Smooth muscle cell (in vitro differentiated cells): ENCODE data around the gene COL18A1. TPM values are rescaled to one million over a fixed set of nuclear protein-coding genes. Genes with fewer than 3 reads are reported as not detected.

ENCODE experiments used
- DNase-seq: peaks from one replicate; lab custom pipeline; 2025; ENCODE audit not compliant: unreplicated experiment; lab: John Stamatoyannopoulos, UW
- H2AFZ ChIP-seq: fragments of 200-600 bp; sonication (generic); 2 replicates; pipeline ENCODE4 v1.6.0; 2016; ENCODE audit warnings: antibody characterized with exemption, low read depth, mild to moderate bottlenecking
- H3F3A ChIP-seq: fragments of 200-600 bp; sonication (generic); 2 replicates; pipeline ENCODE4 v1.6.0; 2017; ENCODE audit warnings: antibody characterized with exemption, low read depth
- H3K27ac ChIP-seq: fragments of 200-600 bp; sonication (generic); 2 replicates; pipeline ENCODE4 v1.5.1; 2016; ENCODE audit warnings: low read depth, mild to moderate bottlenecking
- H3K27me3 ChIP-seq: fragments of 200-600 bp; sonication (generic); 2 replicates; pipeline ENCODE4 v1.6.1; 2016; ENCODE audit warnings: low read depth, mild to moderate bottlenecking
- H3K36me3 ChIP-seq: fragments of 200-600 bp; sonication (generic); 2 replicates; pipeline ENCODE4 v1.5.1; 2016; ENCODE audit warnings: low read depth
- H3K4me1 ChIP-seq: fragments of 200-600 bp; sonication (generic); 2 replicates; pipeline ENCODE4 v1.5.1; 2016; ENCODE audit warnings: low read depth
- H3K4me2 ChIP-seq: fragments of 200-600 bp; sonication (generic); 2 replicates; pipeline ENCODE4 v1.6.0; 2016; ENCODE audit warnings: mild to moderate bottlenecking
- H3K4me3 ChIP-seq: fragments of 200-600 bp; sonication (generic); 2 replicates; pipeline ENCODE4 v1.5.1; 2016; ENCODE audit warnings: mild to moderate bottlenecking
- H3K79me2 ChIP-seq: fragments of 200-600 bp; sonication (generic); 2 replicates; pipeline ENCODE4 v1.6.0; 2016; ENCODE audit warnings: low read depth, mild to moderate bottlenecking
- H3K9ac ChIP-seq: fragments of 200-600 bp; sonication (generic); 2 replicates; pipeline ENCODE4 v1.6.0; 2016; ENCODE audit warnings: low read depth
- H3K9me3 ChIP-seq: fragments of 200-600 bp; sonication (generic); replicated peaks from 2 replicates; pipeline ENCODE4 v1.5.1; 2016; ENCODE audit warnings: low read depth
- H4K20me1 ChIP-seq: fragments of 200-600 bp; sonication (generic); 2 replicates; pipeline ENCODE4 v1.6.0; 2016; ENCODE audit warnings: low read depth
- WGBS: methylation state at CpG from one replicate; pipeline ENCODE4 v1.1.7; 2016; ENCODE audit warnings: low lambda C conversion rate; 5-methylcytosine and 5-hydroxymethylcytosine counted together
- polyA plus RNA-seq: library from polyadenylated mRNA; unstranded; fragments of >200 nt; fragmentation: Nextera tagmentation; extraction: Ambion mirVana; gene quantifications from 2 replicates; pipeline ENCODE4 v1.2.1, GENCODE V29; 2016
- total RNA-seq: library from RNA; depleted of rRNA; stranded (reverse); fragments of >200 nt; gene quantifications from 2 replicates; pipeline ENCODE4 v1.2.3, GENCODE V29; 2014
- TF ChIP-seq, protein P1 (sequence below): fragments of 200-600 bp; sonication (generic); IDR thresholded peaks from 2 replicates; pipeline ENCODE4 v1.5.1; 2017; ENCODE audit warnings: borderline replicate concordance, mild to moderate bottlenecking, antibody characterized with exemption; ENCODE audit not compliant: insufficient read depth, poor library complexity, severe bottlenecking

The COL18A1 gene
- total and polyA plus RNA-seq, 2 experiments from 2014 or later: 192 to 485 TPM

DNA sequence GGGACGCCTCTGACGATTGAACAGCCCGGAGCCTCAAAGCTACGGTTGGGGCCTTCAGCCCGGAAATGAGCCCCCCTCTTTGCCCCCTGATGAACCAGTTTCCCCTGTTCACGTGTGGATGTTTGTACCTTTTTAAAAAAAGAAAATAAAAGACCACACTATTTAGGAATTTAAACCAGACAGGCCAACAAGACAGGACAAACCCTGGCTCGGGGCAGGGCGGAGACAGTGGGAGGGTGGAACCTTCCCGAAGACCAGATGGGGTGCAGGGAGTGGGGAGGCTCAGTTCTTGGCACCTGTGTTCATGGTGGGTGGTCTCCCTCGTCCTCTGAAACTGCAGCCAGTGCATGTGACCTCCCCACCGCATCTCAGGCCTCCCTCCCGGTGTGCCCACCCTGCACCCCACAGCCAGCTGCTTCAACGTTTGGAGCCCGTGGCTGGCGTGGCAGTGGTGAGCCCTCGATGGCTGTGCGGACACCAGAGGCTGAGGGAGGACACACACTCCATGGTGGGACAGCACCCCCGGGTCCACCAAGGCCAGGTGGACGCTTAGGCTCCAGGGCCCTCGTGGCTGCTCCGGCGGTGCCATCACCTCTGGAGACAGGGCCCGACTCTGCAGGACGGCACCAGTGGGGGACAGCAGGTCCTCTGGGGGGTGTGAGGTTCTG is 45.6 kb downstream of the COL18A1 start:
- Histone ChIP-seq H3F3A (peaks cover 33% of the 10 kb centered on the region), H2AFZ (no peak overlapping the region), H3K27ac (no peak overlapping the region), H3K9ac (no peak overlapping the region), H4K20me1 (peaks cover 94% of the 10 kb centered on the region), H3K36me3 (no peaks in the 10 kb centered on the region), H3K4me1 (no peaks in the 10 kb centered on the region), H3K27me3 (no peaks in the 10 kb centered on the region), H3K4me2 (no peak overlapping the region), H3K4me3 (no peak overlapping the region), H3K9me3 (no peaks in the 10 kb centered on the region), H3K79me2 (peaks cover 100% of the 10 kb centered on the region)
- no peak for DNase-seq
- TF ChIP-seq, protein P1, sequence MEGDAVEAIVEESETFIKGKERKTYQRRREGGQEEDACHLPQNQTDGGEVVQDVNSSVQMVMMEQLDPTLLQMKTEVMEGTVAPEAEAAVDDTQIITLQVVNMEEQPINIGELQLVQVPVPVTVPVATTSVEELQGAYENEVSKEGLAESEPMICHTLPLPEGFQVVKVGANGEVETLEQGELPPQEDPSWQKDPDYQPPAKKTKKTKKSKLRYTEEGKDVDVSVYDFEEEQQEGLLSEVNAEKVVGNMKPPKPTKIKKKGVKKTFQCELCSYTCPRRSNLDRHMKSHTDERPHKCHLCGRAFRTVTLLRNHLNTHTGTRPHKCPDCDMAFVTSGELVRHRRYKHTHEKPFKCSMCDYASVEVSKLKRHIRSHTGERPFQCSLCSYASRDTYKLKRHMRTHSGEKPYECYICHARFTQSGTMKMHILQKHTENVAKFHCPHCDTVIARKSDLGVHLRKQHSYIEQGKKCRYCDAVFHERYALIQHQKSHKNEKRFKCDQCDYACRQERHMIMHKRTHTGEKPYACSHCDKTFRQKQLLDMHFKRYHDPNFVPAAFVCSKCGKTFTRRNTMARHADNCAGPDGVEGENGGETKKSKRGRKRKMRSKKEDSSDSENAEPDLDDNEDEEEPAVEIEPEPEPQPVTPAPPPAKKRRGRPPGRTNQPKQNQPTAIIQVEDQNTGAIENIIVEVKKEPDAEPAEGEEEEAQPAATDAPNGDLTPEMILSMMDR: no peak
- WGBS: 94% methylated on average over 24 of the region's 24 CpGs

DNA sequence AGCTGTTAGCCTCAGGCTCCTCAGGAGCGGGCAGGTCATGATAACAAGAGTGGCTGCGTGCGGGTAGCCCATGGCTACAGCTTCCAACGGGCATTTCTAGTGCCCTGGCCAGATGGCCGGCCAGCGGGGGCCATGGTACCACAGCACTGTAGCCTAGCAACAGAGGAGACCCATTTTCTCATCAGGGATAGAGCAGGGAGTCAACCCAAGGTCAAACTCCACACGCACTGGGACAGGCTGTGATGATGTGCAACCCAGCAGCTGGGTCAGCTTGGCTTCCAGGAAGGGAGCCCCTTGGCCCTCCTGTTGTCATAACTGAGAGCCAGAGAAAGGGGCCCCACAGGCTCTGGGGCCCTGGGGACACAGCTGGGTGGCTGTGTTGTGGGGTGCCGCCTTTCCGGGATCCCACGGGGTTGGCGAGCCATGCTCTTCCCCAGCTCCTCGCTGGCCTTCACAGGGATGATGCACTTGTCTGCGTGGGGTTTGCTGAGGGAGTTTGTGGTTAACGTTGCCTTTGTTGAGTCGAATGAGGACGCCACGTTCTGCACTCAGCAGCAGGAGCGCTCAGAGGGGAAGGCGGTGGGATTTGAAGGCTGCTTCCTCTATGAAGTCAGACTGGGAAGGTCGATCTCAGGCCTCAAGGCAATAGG is 46.3 kb downstream of the COL18A1 start:
- WGBS: 87% methylated on average over 20 of the region's 20 CpGs
- H3K4me1 ChIP-seq: no peaks in the 10 kb centered on the region

DNA sequence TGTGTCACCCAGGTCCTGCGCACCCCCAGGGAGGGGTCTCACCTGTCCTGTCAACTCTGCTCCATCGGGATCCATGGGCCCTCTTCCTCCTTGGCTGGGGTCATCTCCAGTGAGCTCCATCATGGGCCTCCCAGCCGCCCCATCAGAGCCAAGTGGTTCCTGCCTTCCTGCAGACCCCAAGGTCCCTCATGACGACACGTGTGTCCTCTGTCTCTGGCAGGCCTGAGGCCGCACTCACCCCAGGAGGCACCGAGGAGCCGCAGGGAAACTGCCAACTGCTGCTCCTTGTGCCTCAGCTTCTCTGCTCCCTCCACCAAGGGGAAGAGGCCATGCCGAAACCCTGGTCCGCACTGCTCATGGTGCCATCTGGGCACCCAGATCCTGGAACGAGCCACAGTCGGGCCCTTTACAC is 46.8 kb downstream of the COL18A1 start:
- TF ChIP-seq, protein P1: no peak
- Histone ChIP-seq H3K4me2 (no peak overlapping the region), H3K4me1 (no peaks in the 10 kb centered on the region), H3K9ac (no peak overlapping the region), H3K27ac (no peak overlapping the region), H3K79me2 (peaks cover 100% of the 10 kb centered on the region), H2AFZ (no peak overlapping the region), H3K9me3 (no peaks in the 10 kb centered on the region), H3F3A (peaks cover 26% of the 10 kb centered on the region), H3K27me3 (no peaks in the 10 kb centered on the region), H4K20me1 (peaks cover 96% of the 10 kb centered on the region), H3K4me3 (no peak overlapping the region), H3K36me3 (no peaks in the 10 kb centered on the region)
- DNase-seq: no peak
- WGBS: 96% methylated on average over 12 of the region's 12 CpGs

More for the DNA sequence above, 46.3 kb downstream of the COL18A1 start:
- Histone ChIP-seq H4K20me1 (peaks cover 94% of the 10 kb centered on the region), H3K79me2 (peaks cover 100% of the 10 kb centered on the region), H3K27me3 (no peaks in the 10 kb centered on the region), H3K36me3 (no peaks in the 10 kb centered on the region), H3K9ac (no peak overlapping the region), H3K4me3 (no peak overlapping the region), H3K27ac (no peak overlapping the region), H3K9me3 (no peaks in the 10 kb centered on the region), H3K4me2 (no peak overlapping the region), H2AFZ (no peak overlapping the region), H3F3A (peaks cover 30% of the 10 kb centered on the region)
- no peak for DNase-seq
- TF ChIP-seq, protein P1: no peak
